Measurements from ENCODE around the gene TMPRSS9. TPM values are rescaled to one million over a fixed set of nuclear protein-coding genes. Genes with fewer than 3 reads are reported as not detected.

The TMPRSS9 gene
- total and polyA plus RNA-seq, 8 donors = 1.1 TPM; not detected in 7

DNA sequence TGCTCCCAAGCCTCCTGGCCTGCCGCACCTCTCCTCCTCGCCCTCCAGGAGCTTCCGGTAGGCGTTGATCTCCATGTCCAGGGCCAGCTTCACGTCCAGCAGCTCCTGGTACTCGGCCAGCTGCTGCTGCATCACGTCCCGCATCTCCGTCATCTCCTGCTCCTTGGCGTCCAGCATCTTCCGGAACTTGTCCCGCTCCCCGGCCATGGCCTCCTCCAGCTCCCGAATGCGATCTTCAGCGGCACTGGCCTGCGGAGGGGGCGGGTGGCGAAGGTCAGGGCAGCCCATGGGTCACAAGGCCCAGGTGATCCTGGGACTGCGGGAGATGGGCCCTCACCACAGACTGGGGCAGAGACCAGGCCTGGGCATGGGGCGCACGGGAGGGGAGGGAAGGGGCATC is 74.2 kb downstream of the TMPRSS9 start:
- Histone ChIP-seq H3K4me3 (no peak overlapping the region), H3K27me3 (no peaks in the 10 kb centered on the region), H3K36me3 (peaks cover 41 to 81% (median 67%) of the 10 kb centered on the region in 4 donors), H3K4me1 (no peaks in the 10 kb centered on the region), H3K9me3 (no peaks in the 10 kb centered on the region), H3K27ac (no peak overlapping the region)
- WGBS, 5 donors = 93 to 98% (median 95%) methylated on average over 20 to 22 of the region's 22 CpGs
- intact Hi-C loops (cut with DNase I; ENCODE audit: low total_unique reads) = no loop called here
- DNase-seq = no peak
- TF ChIP-seq POLR2A (IDR thresholded peaks at IDR 0.05) (no peak), POLR2AphosphoS5 (IDR thresholded peaks at IDR 0.05) (no peak), EP300 (IDR thresholded peaks at IDR 0.05) (no peak)
- TF ChIP-seq, protein P1, sequence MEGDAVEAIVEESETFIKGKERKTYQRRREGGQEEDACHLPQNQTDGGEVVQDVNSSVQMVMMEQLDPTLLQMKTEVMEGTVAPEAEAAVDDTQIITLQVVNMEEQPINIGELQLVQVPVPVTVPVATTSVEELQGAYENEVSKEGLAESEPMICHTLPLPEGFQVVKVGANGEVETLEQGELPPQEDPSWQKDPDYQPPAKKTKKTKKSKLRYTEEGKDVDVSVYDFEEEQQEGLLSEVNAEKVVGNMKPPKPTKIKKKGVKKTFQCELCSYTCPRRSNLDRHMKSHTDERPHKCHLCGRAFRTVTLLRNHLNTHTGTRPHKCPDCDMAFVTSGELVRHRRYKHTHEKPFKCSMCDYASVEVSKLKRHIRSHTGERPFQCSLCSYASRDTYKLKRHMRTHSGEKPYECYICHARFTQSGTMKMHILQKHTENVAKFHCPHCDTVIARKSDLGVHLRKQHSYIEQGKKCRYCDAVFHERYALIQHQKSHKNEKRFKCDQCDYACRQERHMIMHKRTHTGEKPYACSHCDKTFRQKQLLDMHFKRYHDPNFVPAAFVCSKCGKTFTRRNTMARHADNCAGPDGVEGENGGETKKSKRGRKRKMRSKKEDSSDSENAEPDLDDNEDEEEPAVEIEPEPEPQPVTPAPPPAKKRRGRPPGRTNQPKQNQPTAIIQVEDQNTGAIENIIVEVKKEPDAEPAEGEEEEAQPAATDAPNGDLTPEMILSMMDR (IDR thresholded peaks at IDR 0.05) = no peak

DNA sequence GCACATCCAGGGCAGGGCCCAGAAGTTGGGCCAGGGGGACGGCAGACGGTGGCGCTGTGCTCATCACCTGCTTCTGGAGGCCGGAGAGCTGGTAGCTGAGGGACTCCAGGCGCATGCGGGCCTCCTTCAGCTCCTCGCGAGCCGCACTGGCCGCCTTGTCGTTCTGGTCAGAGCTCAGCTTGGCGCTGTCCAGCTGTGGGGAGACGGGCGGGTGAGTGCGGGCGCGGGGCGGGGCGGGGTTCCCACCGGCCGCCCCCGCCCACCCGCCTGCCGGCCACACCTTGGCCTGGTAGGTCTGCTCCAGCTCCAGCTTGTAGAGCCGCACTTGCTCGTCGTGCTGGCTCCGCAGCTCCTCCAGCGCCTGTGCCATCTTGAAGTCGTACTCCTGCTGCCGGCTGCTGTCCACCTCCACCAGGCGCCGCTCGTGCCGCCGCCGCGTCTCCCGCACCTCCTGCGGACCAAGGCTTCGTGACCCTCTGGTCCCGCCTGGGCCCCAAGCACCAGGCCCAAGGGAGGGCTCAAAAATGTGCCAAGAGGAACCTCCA is 74.7 kb downstream of the TMPRSS9 start:
- TF ChIP-seq EP300 (IDR thresholded peaks at IDR 0.05) (no peak), POLR2AphosphoS5 (IDR thresholded peaks at IDR 0.05) (no peak), POLR2A (IDR thresholded peaks at IDR 0.05) (no peak)
- TF ChIP-seq, protein P1 (IDR thresholded peaks at IDR 0.05) = no peak
- no peak overlapping the region for H3K27ac ChIP-seq
- no peak for DNase-seq
- WGBS, 5 donors = 94 to 96% (median 95%) methylated on average over 25 to 42 of the region's 42 CpGs
- peaks cover 41 to 82% (median 68%) of the 10 kb centered on the region in 4 donors for H3K36me3 ChIP-seq
- no peaks in the 10 kb centered on the region for H3K4me1 ChIP-seq
- intact Hi-C loops (cut with DNase I; ENCODE audit: low total_unique reads) = no loop called here
- no peaks in the 10 kb centered on the region for H3K27me3 ChIP-seq
- no peak overlapping the region for H3K4me3 ChIP-seq
- H3K9me3 ChIP-seq = no peaks in the 10 kb centered on the region

DNA sequence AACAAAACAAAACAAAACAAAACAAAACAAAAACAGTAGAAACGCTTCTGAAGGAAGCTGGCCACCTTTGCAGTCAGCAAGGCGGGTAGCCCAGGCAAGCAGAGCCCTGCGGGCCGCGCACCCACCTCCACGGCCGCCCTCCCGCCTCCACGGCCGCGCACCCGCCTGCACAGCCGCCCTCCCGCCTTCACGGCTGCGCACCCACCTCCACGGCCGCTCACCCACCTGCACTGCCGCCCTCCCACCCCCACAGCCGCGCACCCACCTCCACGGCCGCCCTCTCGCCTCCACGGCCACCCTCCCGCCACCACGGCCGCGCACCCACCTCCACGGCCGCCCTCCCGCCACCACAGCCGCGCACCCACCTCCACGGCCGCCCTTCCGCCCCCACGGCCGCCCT is 76.3 kb downstream of the TMPRSS9 start:
- Histone ChIP-seq H3K4me3 (no peak overlapping the region), H3K36me3 (peaks cover 43 to 70% (median 60%) of the 10 kb centered on the region in 4 donors), H3K27ac (no peak overlapping the region), H3K27me3 (no peaks in the 10 kb centered on the region), H3K9me3 (no peaks in the 10 kb centered on the region), H3K4me1 (no peaks in the 10 kb centered on the region)
- no peak for DNase-seq
- intact Hi-C loops (cut with DNase I; ENCODE audit: low total_unique reads) = no loop called here
- TF ChIP-seq POLR2AphosphoS5 (IDR thresholded peaks at IDR 0.05) (no peak), POLR2A (IDR thresholded peaks at IDR 0.05) (no peak), EP300 (IDR thresholded peaks at IDR 0.05) (no peak)
- TF ChIP-seq, protein P1 (IDR thresholded peaks at IDR 0.05) = no peak
- 93 to 97% (median 97%) methylated on average over 25 to 39 of the region's 39 CpGs for WGBS, 5 donors

DNA sequence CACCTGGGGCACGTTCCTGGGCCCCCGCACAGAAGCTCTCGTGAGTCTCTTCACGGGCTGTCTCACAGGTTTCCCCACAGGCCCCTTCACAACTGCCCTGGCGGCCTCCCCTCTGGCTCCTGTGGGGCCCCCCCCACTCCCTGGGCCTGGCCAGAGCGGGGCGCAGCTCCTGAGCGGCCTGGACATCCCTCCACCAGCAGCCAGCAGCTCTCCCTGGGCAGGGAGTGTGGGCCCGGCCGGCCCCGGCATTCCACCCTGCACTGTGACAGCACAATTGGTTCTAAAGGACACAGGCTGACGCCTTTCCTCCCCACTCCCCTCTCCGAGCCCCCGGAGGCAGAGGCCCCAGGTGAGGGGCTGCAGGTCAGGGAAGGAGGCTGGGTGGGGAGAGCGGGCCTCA is 76.9 kb downstream of the TMPRSS9 start:
- no peaks in the 10 kb centered on the region for H3K4me1 ChIP-seq
- H3K27ac ChIP-seq = no peak overlapping the region
- TF ChIP-seq POLR2A (IDR thresholded peaks at IDR 0.05) = no peak
- TF ChIP-seq, protein P1 (IDR thresholded peaks at IDR 0.05) = no peak
- TF ChIP-seq EP300 (IDR thresholded peaks at IDR 0.05) = no peak
- TF ChIP-seq POLR2AphosphoS5 (IDR thresholded peaks at IDR 0.05) = no peak
- WGBS, 5 donors = 86 to 99% (median 95%) methylated on average over 10 to 15 of the region's 15 CpGs
- H3K27me3 ChIP-seq = no peaks in the 10 kb centered on the region
- no peak overlapping the region for H3K4me3 ChIP-seq
- no peaks in the 10 kb centered on the region for H3K9me3 ChIP-seq
- no peak for DNase-seq
- intact Hi-C loops (cut with DNase I; ENCODE audit: low total_unique reads) = no loop called here
- H3K36me3 ChIP-seq = peaks cover 40 to 70% (median 60%) of the 10 kb centered on the region in 4 donors
